GM19023 (cell line): ENCODE measurements around the gene NME4.
"Not testable (repeated sequence)": the region's sequence is repeated elsewhere in the genome, so short reads cannot be mapped to it uniquely, and the experiment has no call there.

Source experiments
- ATAC-seq: cut with Tn5 transposase; IDR thresholded peaks from one replicate; pipeline ENCODE4 v1.9.1; 2021; ENCODE audit warnings: mild to moderate bottlenecking, moderate library complexity; ENCODE audit not compliant: unreplicated experiment

NME4 gene

GRCh38 chr16:397135-397661 is at the start of gene NME4:
TSS of gene NME4 (plus strand) at chr16:397199. CDS start at chr16:397223, 24 bp downstream.
- ATAC-seq = no peak

- no peak for ATAC-seq
These were observed 49.8 kb upstream of the NME4 start for GRCh38 chr16:347203-347602.

- not testable (repeated sequence) for ATAC-seq
These were observed 48.5 kb upstream of the NME4 start for GRCh38 chr16:348495-348894.

- ATAC-seq = no peak
These were observed 47.8 kb upstream of the NME4 start for GRCh38 chr16:349211-349610.

GRCh38 chr16:350203-350602 is 46.8 kb upstream of the NME4 start:
- ATAC-seq = no peak

GRCh38 chr16:351804-352520 is 45.0 kb upstream of the NME4 start:
- ATAC-seq = peak; percentile 19

- peak; percentile 62 for ATAC-seq
These were observed 44.2 kb upstream of the NME4 start, which contains the start of gene AXIN1 for GRCh38 chr16:352547-353403. TSS of gene AXIN1 (minus strand) at chr16:352723. CDS start at chr16:347025, 5,698 bp downstream.

- ATAC-seq = peak; percentile 5
These were observed 43.4 kb upstream of the NME4 start for GRCh38 chr16:353404-354290.

GRCh38 chr16:354291-354881 is 42.6 kb upstream of the NME4 start:
- no peak for ATAC-seq

- ATAC-seq = no peak
These were observed 42.0 kb upstream of the NME4 start for GRCh38 chr16:354971-355461.

- ATAC-seq = no peak
These were observed 40.3 kb upstream of the NME4 start for GRCh38 chr16:356741-357140.

- no peak for ATAC-seq
These were observed 37.8 kb upstream of the NME4 start for GRCh38 chr16:359067-359763.

- no peak for ATAC-seq
These were observed 36.9 kb upstream of the NME4 start for GRCh38 chr16:359871-360697.

- ATAC-seq = no peak
These were observed 36.2 kb upstream of the NME4 start for GRCh38 chr16:360698-361336.

GRCh38 chr16:361341-361871 is 35.6 kb upstream of the NME4 start:
- ATAC-seq = no peak

- ATAC-seq = peak; percentile 62
These were observed 34.9 kb upstream of the NME4 start for GRCh38 chr16:361872-362701.

GRCh38 chr16:362702-362999 is 34.3 kb upstream of the NME4 start:
- not testable (repeated sequence) for ATAC-seq
